SHP77 treated with DMSO at 0.1 percent for 48 hours (cell line): ENCODE results near the gene MARCHF10.
"Not testable (repeated sequence)": the region's sequence is repeated elsewhere in the genome, so short reads cannot be mapped to it uniquely, and the experiment has no call there.

ENCODE experiments used
- DNase-seq: peaks from one replicate; lab custom pipeline; 2025; lab: John Stamatoyannopoulos, UW

MARCHF10 gene

GRCh38 chr17:62696726-62697490 lies 111.2 kb downstream of the MARCHF10 start:
- no peak for DNase-seq

DNA sequence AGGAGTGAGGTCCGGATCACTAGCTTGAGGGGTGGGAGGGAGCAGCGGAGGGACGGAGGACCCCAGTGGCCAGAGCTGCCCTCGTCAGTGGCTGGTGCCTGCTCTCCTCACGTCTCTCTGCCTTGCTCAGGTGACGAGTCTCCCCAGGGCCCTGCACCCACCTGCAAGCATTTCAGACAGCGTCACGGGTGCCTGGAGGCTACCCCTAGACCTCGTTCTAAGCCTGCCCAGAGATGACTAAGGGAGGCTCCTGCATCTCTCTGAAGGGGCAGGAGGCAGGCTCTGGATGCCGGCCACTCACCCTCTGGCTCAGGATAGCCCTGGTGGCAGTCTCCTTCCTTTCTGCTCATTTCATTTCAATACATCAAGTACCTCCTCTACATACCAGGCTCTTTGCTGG lies 111.9 kb downstream of the MARCHF10 start:
- no peak for DNase-seq

GRCh38 chr17:62695093-62695738 lies 112.9 kb downstream of the MARCHF10 start:
- DNase-seq, result not testable (repeated sequence)

- DNase-seq, result no peak
These were observed 114.3 kb downstream of the MARCHF10 start for GRCh38 chr17:62693616-62694409.

DNA sequence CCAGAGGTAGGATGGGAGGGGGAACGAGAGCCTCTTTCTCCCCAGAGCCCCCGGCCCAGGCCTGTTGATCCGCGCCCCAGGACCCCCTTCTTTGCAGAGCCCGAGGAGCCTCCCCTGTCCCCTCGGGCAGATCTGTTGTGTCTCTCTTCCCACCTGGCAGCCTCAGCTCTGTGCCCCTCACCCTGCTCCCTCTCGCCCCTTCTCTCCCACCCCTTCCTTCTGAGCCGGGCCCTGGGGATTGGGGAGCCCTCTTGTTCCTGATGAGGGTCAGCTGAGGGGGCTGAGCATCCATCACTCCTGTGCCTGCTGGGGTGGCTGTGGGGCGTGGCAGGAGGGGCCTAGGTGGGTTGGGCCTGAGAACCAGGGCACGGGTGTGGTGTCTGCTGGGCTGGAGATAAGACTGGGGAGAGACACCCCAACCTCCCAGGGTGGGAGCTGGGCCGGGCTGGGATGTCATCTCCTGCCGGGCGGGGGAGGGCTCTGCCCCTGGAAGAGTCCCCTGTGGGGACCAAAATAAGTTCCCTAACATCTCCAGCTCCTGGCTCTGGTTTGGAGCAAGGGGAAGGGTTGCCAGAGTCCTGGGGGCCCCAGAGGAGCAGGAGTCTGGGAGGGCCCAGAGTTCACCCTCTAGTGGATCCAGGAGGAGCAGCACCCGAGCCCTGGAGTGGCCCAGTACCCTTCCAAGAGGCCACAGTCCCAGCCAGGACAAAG lies 115.2 kb downstream of the MARCHF10 start:
- no peak for DNase-seq

DNA sequence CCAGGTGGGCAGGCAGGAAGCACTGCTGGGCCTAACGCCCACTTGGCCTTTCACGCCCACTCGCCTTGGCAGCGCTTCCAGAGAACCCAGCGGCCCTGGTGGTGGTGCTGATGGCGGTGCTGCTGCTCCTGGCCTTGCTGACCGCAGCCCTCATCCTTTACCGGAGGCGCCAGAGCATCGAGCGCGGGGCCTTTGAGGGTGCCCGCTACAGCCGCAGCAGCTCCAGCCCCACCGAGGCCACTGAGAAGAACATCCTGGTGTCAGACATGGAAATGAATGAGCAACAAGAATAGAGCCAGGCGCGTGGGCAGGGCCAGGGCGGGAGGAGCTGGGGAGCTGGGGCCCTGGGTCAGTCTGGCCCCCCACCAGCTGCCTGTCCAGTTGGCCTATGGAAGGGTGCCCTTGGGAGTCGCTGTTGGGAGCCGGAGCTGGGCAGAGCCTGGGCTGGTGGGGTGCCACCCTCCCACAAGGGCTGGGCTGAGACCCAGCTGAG lies 115.9 kb downstream of the MARCHF10 start:
- DNase-seq, result no peak

- DNase-seq, result not testable (repeated sequence)
These were observed 116.6 kb downstream of the MARCHF10 start for GRCh38 chr17:62691589-62691915.

DNA sequence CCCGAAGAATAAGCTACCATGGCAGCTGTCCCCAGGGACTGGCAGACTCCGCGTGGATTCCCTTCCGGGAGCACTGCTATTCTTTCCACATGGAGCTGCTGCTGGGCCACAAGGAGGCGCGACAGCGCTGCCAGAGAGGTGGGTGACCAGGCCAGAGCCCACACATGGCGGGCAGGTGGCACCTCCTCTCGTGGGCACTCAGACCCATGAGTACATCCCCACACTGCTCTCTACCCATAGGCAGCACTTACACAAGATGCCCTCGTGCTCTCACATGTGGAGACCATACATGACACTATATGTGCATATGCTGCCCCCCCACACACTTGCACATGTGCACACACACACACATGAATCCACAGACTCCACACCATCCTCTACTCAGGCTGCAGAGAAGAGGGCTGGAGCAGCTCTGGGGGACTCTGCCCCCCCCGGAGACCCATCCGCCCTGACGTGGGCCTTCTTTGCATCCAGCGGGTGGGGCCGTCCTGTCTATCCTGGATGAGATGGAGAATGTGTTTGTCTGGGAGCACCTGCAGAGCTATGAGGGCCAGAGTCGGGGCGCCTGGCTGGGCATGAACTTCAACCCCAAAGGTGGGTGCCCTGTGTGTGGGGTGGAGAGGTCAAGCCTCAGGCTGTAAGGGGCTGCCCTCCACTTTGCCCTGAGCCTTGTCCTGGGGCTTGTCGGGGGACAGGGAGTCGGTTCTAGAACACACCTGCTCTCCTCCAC lies 117.8 kb downstream of the MARCHF10 start:
- DNase-seq, result no peak

GRCh38 chr17:62689441-62690167 lies 118.5 kb downstream of the MARCHF10 start:
- DNase-seq, result no peak

- DNase-seq, result no peak
These were observed 119.5 kb downstream of the MARCHF10 start for GRCh38 chr17:62688398-62689160.

- no peak for DNase-seq
These were observed 120.1 kb downstream of the MARCHF10 start for GRCh38 chr17:62687997-62688396.

DNA sequence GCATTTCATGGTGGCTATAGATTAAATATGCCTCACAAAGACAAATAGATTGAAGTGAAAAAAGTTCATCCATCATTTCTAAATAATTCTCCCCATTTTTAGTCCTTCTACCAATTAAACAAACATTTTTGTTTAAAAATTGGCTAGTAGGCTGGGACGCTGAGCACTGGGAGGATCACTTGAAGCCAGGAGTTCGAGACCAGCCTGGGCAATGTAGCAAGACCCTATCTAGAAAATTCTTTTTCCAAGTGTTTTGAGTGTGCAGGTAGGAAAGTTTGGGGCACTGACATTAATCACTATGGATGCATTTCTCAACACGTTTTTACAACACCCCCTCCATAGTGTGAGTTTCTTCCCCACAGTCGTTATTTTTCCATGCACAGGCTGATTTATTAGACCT lies 123.9 kb downstream of the MARCHF10 start:
- no peak for DNase-seq

GRCh38 chr17:62681939-62682381 lies 126.2 kb downstream of the MARCHF10 start:
- no peak for DNase-seq

- no peak for DNase-seq
These were observed 126.8 kb downstream of the MARCHF10 start for GRCh38 chr17:62681061-62681938.

- no peak for DNase-seq
These were observed 127.5 kb downstream of the MARCHF10 start for GRCh38 chr17:62680541-62681052.

- no peak for DNase-seq
These were observed 128.2 kb downstream of the MARCHF10 start for GRCh38 chr17:62679866-62680377.

- no peak for DNase-seq
These were observed 129.7 kb downstream of the MARCHF10 start for GRCh38 chr17:62678214-62678919.
